GM12872 (cell line): Measurements from ENCODE around the gene PLEKHG3.

Experiments used
- TF ChIP-seq, protein P1 (sequence below): IDR thresholded peaks from 3 replicates; pipeline ENCODE4 v1.5.1; 2011; ENCODE audit warnings: low read depth, mild to moderate bottlenecking, low read length, moderate library complexity; ENCODE audit not compliant: insufficient read depth

Gene PLEKHG3

DNA sequence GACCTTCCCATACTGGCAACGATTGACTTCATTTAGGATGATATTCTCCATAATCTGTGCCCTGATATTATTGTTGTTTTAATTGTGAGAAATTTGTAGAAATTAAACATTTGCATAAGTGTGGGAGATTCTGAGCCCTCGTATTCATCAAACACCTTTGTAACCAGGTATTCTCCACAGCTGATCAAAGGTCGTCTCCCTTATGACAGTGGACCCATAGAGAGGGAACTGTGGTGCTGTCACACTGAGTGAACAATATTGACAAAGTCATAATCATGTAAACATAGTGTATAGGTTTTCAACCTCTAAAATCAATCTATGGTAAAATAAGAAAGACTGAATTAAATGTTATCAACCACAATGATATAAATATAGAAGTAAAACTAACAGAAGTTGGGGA, 14.9 kb upstream of the PLEKHG3 start:
- TF ChIP-seq, protein P1, sequence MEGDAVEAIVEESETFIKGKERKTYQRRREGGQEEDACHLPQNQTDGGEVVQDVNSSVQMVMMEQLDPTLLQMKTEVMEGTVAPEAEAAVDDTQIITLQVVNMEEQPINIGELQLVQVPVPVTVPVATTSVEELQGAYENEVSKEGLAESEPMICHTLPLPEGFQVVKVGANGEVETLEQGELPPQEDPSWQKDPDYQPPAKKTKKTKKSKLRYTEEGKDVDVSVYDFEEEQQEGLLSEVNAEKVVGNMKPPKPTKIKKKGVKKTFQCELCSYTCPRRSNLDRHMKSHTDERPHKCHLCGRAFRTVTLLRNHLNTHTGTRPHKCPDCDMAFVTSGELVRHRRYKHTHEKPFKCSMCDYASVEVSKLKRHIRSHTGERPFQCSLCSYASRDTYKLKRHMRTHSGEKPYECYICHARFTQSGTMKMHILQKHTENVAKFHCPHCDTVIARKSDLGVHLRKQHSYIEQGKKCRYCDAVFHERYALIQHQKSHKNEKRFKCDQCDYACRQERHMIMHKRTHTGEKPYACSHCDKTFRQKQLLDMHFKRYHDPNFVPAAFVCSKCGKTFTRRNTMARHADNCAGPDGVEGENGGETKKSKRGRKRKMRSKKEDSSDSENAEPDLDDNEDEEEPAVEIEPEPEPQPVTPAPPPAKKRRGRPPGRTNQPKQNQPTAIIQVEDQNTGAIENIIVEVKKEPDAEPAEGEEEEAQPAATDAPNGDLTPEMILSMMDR: no peak

DNA sequence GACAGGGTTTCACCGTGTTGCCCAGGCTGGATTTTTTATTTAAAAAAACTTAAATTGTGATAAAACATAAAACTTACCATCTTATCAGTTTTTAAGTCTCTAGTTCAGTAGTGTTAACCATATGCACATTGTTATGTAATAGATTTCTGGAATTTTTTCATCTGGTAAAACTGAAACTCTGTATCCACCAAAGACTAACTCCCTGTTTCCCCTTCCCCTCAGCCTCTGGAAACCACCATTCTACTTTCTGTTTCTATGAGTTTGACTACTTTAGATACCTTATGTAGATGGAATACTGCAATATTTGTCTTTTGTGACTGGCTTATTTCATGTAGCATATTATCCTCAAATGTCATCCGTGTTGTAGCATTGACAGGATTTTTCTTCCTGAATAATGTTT, 12.8 kb upstream of the PLEKHG3 start:
- TF ChIP-seq, protein P1: no peak

DNA sequence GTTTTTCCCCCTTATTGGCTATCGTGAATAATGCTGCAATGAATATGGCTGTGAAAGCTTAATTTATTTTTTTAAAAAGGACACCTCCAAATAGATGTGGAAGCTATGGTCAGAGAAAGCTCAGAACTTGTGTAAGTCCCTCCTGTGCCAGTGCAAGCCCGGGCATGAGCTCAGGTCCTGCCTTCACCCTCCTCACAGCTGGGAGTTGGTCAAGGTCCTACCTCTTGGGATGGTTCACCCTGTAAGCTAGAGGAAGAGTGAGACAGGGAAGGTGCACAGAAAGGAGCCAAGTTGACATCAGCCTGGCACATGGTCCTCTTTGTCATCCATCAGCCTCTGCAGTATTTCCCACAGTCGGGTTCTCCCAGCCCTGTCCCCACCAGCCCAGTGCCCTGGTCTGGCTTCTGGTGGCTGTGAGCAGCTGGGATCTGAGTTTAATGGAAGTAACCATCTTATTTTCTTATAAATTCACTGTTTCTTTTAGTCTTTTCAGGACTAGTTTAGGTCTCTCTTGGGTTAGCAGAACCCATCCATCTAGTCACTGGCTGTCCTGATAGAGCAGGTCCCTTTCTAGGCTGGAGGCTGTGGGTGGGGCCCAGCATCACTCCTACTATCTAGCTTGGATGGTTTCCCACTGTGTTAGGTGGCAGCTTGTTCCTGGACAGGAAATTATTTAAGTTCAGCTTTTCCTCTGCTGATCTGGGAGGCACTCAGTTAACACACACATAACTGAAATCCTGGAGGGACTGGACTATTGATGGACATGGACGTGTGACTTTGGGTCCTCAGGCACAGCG, 11.8 kb upstream of the PLEKHG3 start:
- TF ChIP-seq, protein P1: no peak

DNA sequence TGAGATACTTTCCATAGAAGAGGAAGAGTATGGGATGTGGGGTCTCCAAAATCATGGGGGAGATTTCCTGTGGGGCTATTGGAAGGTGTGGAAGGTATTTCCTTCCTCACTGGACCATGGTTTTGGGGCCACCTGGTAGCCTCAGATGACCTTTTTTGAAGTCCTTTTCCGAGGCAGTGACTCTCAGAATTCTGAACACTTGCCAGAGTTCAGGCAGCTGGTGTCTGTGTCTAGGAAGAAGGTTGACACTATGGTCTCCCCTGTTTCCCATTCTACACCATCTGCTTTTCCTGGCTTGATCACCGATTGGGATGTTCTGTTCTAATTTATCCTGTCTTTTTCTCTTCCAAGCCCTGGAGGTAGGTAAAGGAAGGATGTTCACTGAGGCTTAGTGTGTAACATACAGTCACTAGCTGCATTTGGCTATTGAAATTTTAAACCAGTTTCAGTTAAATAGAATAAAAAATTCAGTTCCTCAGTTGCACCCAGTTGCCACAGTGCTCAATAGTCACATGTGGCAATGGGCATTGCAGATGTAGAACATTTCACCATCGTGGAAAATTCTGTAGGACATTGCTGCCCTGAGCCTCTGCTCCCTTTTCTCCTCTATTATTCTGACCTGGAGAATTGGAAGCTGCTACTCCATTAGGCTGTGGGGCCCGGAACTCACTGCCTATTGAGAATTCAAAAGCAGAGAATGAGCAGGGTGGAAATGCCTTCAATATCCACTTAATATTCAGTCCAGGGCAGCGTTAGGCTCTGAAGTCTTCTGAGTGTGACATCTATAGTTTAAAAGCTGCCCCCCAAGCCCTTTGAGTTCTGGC, 11.0 kb upstream of the PLEKHG3 start:
- TF ChIP-seq, protein P1: no peak

DNA sequence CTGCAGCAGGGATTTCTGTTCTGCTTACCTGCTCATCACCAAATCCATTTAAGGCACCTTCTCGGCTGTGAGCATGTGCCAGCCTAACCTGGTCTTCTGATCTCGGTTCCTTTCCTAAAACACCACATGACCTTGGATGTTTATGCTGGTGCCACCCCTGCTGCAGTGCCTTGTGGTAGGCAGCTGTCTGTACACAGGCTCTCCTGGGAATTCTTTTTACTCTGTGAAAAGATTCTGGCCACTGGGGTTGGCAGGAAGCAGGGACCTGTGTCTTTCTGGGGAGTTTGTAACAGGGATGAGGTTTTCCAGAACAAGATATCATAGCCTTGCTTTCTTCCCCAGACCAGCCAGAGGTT, 10.4 kb upstream of the PLEKHG3 start:
- TF ChIP-seq, protein P1: no peak

DNA sequence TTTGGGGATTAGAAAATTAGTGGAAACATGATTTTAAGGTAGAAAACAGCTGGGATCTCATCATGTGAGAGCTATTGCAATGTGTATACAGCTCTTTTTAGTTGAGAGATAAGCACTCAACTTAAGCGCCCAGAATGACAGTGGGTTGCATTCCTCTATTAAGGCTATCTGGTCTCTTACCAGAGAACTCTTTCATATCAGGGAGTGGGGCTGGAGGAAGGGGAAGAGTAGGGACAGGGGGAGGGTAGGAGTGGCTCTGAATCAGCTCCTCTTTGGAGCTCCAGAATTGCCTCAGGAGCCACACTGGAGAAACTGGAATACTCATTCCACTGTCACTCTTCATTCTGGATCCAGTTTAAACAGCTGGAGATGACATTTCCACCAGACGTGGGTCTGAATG, 9.2 kb upstream of the PLEKHG3 start:
- TF ChIP-seq, protein P1: no peak

DNA sequence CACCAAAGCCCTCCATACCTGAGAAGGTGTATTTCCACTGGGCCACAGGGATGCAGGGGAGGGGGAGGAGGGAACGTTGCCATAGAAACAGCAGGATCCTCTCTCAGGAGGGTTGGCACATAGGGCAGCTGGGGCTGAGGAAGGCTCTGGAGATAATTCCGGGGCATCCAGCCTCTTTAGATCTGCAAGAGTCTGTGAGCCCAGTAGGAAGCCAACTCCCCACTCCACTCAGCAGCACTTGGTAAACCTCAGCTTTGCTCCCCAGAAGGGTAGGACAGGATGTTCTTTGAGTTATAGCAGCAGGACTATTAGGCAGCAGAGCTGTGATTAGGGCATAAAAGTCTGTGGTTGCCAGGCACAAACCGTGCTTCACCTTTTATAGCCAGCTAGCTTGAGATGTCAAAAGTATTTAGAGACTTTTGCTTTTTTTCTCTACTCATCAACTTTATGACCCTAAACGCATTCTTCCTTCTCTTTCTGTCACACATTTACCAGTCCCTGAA, 7.8 kb upstream of the PLEKHG3 start:
- TF ChIP-seq, protein P1: no peak
